Epithelial cell of proximal tubule (primary cell): ENCODE measurements around the gene TRIM16. TPM values are rescaled to one million over a fixed set of nuclear protein-coding genes. Genes with fewer than 3 reads are reported as not detected.
"Not testable (repeated sequence)": the region's sequence is repeated elsewhere in the genome, so short reads cannot be mapped to it uniquely, and the experiment has no call there.

Source experiments
- DNase-seq: peaks from one replicate; pipeline ENCODE4 v3.0.0-alpha.2; 2011; ENCODE audit warnings: low read depth
- H3K4me3 ChIP-seq: 2 replicates; pipeline ENCODE4 v1.5.1; 2011; ENCODE audit warnings: low read depth, mild to moderate bottlenecking, low read length
- total RNA-seq: library from RNA; depleted of rRNA; stranded (reverse); fragments of >200 nt; gene quantifications from 2 replicates; pipeline ENCODE4 v1.2.3, GENCODE V29; 2015
- TF ChIP-seq, protein P1 (sequence below): conservative IDR thresholded peaks from 2 replicates; pipeline ENCODE4 v1.5.1; 2012; ENCODE audit warnings: low read depth, mild to moderate bottlenecking, low read length

TRIM16 gene
- 25.0 and 36.5 TPM in 2 replicates for total RNA-seq

DNA sequence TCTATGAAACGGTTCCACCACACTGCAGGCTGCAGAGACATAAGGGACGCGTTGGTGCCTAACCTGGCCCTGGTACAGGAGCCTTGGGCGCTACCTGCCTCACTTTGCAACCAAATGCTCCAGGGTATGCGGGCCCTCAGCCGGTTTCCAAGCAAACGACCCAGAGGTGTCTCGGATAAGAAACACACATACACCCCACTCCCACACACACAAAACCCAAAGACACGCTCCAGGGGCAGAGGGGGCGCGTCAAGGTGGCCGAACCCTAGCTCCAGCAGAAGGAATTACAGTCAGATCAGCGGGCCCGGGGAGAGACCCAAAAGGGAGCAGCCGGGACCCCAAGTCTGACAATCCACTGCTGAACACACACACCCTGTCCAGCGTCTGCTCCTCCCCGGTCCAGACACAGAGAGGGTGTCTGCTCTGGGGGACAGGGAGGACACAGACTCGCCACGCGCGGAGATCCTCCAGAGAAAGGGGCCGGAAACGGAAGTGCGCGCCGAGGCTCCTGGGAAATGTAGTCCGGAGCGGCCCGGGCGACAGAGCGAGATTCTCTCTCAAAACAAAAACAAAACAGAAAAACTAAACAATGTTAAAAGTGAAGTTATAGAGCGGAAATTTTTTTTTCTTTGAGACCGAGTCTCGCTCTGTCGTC lies at the start of gene TRIM16:
TSS of gene TRIM16 (minus strand) at position 488 of the 655 bp plus-strand sequence. CDS start 32,702 bp downstream, outside the sequence.
- DNase-seq, result peak; percentile 4
- H3K4me3 ChIP-seq, result peak within 1 kb of the TSS; percentile 57
- TF ChIP-seq, protein P1, sequence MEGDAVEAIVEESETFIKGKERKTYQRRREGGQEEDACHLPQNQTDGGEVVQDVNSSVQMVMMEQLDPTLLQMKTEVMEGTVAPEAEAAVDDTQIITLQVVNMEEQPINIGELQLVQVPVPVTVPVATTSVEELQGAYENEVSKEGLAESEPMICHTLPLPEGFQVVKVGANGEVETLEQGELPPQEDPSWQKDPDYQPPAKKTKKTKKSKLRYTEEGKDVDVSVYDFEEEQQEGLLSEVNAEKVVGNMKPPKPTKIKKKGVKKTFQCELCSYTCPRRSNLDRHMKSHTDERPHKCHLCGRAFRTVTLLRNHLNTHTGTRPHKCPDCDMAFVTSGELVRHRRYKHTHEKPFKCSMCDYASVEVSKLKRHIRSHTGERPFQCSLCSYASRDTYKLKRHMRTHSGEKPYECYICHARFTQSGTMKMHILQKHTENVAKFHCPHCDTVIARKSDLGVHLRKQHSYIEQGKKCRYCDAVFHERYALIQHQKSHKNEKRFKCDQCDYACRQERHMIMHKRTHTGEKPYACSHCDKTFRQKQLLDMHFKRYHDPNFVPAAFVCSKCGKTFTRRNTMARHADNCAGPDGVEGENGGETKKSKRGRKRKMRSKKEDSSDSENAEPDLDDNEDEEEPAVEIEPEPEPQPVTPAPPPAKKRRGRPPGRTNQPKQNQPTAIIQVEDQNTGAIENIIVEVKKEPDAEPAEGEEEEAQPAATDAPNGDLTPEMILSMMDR, result peak; percentile 28

DNA sequence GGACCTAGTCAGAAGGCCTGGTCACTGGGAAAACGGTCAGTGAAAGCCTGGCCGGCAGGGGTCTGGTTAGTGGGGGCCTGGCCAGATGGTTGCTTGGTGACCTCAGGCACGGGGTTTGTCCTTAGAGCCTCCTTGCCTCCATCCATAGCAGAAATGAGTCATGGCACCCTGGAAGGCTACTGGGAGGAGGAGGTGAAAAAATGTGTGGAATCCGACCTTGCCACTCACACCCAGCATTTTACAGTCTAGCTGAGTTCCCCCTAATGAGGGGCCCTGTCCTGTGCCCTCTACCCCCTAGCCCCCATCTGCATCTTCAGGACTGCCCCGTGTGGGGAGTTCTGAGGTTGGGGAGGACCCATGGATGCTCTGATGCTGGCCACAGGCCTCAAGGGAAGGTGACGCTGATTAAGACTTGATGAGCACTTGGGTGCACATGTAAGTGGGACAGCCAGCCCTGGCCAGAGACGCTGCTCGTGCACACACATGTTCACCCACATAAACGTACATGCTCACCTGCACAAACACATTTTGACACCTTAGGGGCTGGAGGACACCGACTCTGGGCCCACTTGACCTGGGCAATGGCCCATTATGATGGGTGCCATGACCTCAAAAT lies 49.2 kb upstream of the TRIM16 start:
- not testable (repeated sequence) for H3K4me3 ChIP-seq, DNase-seq

DNA sequence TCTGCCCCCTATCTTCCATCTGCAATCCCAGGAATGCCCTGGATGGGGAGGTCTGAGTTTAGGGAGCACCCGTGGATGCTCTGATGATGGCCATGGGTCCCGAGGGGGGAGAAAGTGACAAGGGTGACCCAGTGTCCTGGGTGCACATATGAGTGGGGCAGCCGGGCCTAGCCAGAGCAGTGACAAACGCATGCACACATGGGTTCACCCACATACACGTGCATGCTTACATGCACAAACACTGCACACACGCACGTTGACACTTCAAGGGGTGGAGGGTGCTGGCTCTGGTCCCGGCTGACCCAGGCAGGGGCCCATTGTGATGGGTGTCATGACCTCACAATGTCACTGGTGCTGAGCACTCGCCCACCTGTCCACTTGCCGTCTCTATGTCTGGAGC lies 47.8 kb upstream of the TRIM16 start, which contains the start of gene TBC1D26:
TSS of gene TBC1D26 (plus strand) at position 384 of the 400 bp plus-strand sequence. CDS start 3,066 bp downstream, outside the sequence.
- DNase-seq, H3K4me3 ChIP-seq: not testable (repeated sequence)

DNA sequence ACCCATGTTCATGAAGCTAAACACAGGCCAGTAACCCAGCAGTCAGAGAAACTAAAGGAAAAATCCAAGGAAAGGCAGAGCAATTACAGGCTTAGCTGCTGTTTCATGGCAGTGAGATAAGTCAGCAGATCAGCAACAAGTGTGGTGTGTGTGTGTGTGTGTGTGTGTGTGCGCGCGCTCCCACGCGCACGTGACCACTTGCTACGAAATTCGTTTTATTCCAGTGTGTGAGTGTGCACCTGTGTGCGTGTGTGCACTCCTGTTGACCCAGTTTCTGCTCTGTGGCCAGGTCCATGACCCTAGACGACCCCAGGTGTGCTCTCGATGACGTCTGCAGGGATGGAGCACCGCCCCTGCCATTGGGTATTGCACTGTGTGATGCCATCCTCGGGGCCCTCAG lies 46.4 kb upstream of the TRIM16 start:
- DNase-seq, H3K4me3 ChIP-seq: not testable (repeated sequence)

DNA sequence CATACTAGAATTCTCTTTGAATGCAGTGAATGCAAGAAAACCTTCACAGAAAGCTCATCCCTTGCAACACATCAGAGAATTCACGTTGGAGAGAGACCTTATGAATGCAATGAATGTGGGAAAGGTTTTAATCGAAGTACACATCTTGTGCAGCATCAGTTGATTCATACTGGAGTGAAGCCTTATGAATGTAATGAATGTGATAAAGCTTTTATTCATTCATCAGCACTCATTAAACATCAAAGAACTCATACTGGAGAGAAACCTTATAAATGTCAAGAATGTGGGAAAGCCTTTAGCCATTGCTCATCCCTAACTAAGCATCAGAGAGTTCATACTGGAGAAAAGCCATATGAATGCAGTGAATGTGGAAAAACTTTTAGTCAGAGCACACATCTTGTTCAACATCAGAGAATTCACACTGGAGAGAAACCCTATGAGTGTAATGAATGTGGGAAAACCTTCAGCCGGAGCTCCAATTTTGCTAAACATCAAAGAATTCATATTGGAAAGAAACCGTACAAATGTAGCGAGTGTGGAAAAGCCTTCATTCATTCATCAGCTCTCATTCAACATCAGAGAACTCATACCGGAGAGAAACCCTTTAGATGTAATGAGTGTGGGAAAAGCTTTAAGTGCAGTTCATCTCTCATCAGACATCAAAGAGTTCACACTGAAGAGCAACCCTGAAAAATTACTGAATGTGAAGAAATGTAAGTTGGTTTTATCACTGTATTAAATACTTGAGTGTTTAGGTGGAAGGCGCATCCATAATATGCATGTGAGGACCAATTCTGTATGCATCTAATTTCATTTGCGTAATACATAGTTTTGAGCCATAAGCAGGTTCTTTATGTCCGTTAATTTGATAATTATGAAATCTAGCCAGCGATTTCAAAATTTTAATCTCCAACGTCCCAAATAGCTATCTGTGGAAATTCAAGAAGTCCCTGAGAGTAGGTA lies 32.8 kb upstream of the TRIM16 start:
- not testable (repeated sequence) for DNase-seq, H3K4me3 ChIP-seq

DNA sequence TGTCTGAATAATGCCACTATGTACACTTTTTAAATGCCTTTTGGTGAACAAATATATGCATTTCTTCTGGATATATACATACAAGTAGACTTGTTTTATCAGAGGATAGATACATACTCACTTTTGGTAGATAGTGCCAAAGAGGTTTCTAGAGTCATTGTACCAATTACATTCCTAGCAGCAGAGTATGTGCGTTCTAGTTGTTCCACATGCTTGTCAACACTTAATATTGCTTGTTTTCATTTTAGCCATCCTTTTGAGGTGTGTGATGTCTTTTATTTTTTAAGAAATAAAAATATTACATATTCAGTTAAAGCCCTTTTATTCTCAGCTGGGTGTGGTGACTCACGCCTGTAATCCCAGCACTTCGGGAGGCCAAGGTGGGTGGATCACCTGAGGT lies 24.8 kb upstream of the TRIM16 start:
- H3K4me3 ChIP-seq, DNase-seq: not testable (repeated sequence)

DNA sequence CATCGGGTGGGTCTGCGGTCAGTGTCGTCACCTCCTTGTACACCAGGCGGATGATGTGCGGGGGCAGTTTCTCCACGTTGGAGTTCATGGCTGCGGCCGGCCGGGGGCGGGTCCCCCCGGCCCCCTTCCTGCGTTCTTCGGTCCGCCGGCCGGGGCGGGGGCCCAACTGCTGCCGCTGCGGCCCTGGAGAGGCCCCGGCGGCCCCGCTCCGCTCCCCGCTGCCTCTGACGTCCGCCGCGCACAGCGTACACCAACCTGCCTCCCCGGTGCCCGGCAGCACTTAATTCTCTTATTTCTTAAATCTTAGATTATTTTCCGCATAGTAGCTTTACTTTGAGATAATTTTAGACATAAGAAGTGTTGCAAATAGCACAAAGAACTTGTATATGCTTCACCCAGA lies 20.7 kb upstream of the TRIM16 start:
- DNase-seq, H3K4me3 ChIP-seq: not testable (repeated sequence)

DNA sequence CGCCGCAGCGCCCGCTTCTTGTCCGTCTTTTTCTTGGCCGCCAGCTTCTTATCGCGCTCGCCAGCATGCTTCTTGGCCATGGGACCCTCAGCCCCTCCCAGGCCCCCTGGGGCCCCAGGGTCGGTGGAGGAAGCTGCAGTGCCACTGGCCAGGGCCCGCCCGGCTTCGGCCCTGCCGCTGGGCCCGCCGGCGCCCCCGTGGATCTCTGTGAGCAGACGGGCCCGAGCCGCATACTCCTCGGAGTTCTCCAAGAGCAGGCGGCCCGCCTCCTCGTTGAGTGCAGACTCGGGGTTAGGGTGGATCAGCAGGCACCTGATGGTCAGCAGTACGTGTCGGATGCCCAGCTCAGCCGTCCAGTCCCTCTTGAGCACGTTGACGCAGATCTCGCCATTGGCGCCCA lies 20.1 kb upstream of the TRIM16 start:
- not testable (repeated sequence) for H3K4me3 ChIP-seq, DNase-seq

DNA sequence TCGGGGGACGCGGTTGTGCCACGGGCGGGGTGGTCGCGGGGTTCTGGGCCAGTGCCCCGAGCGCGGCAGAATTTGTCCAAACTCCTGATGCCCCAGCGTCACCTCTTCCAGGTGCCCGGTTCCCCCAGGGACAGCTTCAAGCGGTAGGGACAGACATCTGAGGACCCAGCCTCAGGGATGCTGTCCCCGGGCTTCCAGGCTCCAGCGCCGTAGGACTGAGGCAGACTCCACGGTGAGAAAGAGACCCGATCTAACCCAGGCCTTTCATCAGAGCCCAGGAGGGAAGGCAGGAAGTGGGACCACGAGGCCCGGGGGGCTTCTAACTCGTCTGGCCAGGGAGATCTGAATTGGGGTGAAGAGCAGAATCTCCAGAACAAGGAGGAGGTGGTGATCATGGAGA lies 15.8 kb upstream of the TRIM16 start:
- H3K4me3 ChIP-seq, result peak overlapping the region; percentile 57
- DNase-seq, result not testable (repeated sequence)

DNA sequence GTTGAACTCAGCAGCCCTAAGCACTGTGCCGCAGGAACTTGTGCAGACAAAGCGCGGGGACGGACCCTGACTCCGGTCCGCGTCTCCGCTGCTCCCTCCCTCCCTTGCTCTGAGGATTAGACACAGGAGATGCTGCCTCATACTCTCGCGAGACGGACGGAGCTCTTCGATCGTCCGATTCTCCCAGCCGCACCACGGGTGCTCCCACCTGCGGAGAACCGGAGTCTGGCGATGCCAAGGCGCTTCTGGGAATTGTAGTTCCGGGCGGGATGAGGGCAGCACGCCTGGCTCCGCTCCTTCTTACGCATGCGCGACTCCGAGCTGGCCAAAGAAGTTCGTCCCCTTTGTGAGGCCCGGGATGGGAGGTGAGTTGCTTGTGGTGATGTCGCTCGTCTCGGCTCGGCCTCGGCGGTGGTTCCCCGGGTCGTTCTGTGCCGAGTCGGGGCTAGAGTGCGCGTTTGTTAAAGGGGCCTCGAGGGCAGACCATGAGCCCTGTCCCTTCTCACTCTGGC lies 15.4 kb upstream of the TRIM16 start, which contains the start of gene ZNF286A:
TSS of gene ZNF286A (plus strand) at position 340 of the 512 bp plus-strand sequence. CDS start 578 bp downstream, outside the sequence.
- DNase-seq, result peak; percentile 75
- H3K4me3 ChIP-seq, result peak within 1 kb of the TSS; percentile 57

DNA sequence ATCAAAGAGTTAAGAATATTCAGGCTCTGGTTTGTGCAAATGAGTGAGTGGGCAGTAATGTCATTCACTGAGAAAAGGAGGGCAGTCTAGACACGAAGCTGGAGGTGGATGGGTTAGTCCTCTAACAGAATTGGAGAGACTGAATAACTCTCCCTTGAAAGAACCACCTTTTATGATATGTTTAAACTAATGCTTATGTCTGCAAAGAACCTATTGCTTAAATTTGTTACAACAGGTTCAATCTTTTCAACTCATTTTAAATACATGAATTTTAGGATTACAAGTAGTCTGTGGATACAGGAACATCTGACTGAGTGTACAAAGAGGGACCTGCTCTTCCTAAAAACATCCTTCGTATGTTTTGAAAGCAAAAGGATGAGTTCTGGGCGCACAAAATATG lies 14.9 kb upstream of the TRIM16 start:
- not testable (repeated sequence) for DNase-seq

DNA sequence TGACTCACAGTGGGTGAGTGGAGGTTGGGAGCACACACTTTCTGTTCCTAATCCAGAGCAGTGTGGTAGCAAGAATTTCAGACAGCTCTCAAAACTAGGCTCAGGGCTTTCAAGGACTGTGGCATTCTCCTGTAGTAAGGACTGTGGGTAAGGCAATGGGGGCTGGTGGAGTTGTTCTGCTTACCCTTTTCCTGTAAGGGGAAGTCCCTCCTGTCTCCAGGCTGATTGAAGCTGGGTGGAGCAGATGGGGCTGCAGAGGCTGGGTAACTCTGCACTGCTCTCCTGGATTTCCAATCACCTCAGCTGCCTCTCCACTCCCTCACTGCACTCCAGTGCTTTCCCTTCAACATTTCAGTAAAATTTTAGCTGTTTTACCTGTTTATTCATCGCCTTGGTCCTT lies 3.4 kb upstream of the TRIM16 start:
- not testable (repeated sequence) for DNase-seq, H3K4me3 ChIP-seq

More for the DNA sequence above, 14.9 kb upstream of the TRIM16 start:
- H3K4me3 ChIP-seq, result peak overlapping the region; percentile 57

DNA sequence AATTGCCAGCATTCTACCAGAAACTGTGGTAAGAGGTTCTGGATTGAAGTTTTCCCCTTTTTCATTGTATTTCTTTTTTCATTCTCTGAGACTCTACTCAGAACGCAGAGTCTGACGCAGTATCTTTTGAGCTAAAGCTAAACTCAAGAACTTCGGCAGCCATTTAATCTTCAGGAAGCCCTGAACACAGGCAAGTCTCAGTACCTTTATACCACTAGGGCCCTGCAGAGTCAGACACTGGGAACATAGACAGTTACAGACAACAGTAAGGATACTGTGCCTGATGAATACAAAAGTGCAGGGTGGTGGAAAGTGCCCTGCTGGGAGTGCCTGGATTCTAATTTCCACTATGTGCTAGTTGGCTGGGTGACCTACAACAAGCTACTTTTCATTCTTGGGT lies 976 bp downstream of the TRIM16 start:
- DNase-seq, result not testable (repeated sequence)
- peak overlapping the region; percentile 57 for H3K4me3 ChIP-seq

DNA sequence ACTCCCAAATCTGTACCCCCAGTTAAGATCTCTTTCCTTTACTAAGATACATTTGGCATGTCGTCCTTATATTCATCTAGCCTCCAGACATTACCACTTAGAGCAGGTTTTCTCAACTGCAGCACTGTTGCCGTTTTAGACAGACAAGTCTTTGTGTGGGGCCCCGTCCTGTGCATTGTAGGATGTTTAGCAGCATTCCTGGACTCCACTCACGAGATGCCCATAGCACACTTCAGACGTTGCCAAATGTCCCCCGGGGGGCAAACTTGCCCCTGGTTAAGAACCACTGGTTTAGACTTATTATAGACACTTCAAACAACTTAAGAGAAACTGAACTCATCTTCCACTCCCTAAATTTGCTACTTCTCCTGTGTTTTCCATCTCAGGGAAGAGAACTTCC lies 8.1 kb downstream of the TRIM16 start:
- not testable (repeated sequence) for DNase-seq, H3K4me3 ChIP-seq

DNA sequence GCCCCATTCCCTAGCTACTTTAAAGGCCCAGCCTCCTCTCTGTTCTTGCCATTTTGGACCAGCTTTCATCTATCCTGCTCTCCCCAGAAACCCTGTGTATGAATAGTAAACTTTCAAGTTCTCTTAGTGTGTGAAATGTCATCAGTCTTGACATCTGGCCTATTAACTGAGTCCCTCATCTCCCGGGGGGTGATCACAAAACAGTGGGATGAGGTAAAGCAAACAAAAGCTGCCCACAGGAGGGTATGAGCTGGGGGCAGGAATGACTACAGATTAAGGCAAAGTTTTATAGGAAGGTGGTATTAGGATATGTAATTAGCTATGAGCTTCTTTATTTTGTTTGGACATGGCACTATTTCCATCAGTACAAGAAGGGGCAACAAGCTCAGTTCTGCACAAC lies 9.5 kb downstream of the TRIM16 start:
- DNase-seq, H3K4me3 ChIP-seq: not testable (repeated sequence)

DNA sequence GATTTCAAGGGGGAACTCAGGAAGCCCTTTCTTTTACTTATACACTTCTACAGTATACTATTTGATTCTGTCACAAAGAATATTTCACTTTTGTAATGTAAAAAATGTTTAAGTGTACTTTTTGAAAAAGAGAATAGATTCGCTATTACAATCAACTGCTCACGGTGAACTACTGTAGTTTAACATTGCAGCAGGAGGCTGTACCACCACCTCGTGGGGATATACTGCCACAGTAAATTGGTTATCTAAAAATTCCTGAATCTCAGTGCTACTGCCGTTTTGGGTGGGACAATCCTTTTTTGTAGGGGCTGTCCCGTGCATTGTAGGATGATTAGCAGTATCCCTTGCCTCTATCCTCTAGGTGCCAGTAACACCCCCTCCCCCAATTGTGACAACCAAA lies 14.6 kb downstream of the TRIM16 start:
- DNase-seq, H3K4me3 ChIP-seq: not testable (repeated sequence)
